ENCODE results near the gene TMC7. TPM values are rescaled to one million over a fixed set of nuclear protein-coding genes. Genes with fewer than 3 reads are reported as not detected.

The TMC7 gene
- total and polyA plus RNA-seq, 2 experiments from 2014 or later, result 1.7 to 2.4 TPM

DNA sequence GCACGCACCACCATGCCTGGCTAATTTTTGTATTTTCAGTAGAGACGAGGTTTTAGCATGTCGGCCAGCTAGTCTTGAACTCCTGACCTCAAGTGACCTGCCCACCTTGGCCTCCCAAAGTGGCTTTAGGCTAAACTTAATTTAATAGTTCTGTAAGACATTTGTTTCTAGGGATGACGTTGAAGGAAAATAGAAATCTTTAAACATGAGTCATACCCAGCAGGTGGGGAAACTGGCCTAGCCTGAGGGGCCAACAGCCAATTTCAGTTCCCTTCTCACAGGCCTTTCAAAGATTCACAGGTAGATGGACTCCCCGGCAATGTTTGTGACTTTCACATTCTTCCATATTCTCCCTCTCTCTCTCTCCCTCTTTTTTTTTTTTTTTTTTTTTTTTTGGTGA is 111.9 kb downstream of the TMC7 start:
- H3K27me3 Mint-ChIP-seq (ENCODE audit: insufficient read depth, low read depth, poor library complexity), result peaks cover 2% of the 10 kb centered on the region
- no peak overlapping the region for H3K4me3 Mint-ChIP-seq
- DNase-seq (ENCODE audit: low spot score) (peak; percentile 57), ATAC-seq (no peak)
- Histone ChIP-seq H3K9me2 (ENCODE audit: insufficient read depth) (no peaks in the 10 kb centered on the region), H4K20me1 (replicated peaks; ENCODE audit: insufficient read depth) (no peaks in the 10 kb centered on the region), H3K36me3 (ENCODE audit: insufficient read depth) (no peaks in the 10 kb centered on the region), H3K27ac (ENCODE audit: low read depth) (no peak overlapping the region), H3K27me3 (ENCODE audit: insufficient read depth) (no peaks in the 10 kb centered on the region), H3K79me2 (replicated peaks; ENCODE audit: insufficient read depth) (no peaks in the 10 kb centered on the region), H3K4me2 (no peak overlapping the region), H3F3A (replicated peaks; ENCODE audit: low read depth) (no peaks in the 10 kb centered on the region), H3K4me3 (no peak overlapping the region), H2AFZ (no peak overlapping the region), H3K4me1 (ENCODE audit: insufficient read depth) (no peaks in the 10 kb centered on the region)
- H3K9me3 Mint-ChIP-seq, result peaks cover 12% of the 10 kb centered on the region; the same call in 2 of the 3 replicates
- H3K36me3 Mint-ChIP-seq (ENCODE audit: low read depth), result peaks cover 2% of the 10 kb centered on the region; the same call in 1 of the 3 replicates
- no peak overlapping the region for H3K27ac Mint-ChIP-seq
- no peaks in the 10 kb centered on the region; the same call in 2 of the 3 replicates for H3K4me1 Mint-ChIP-seq
- TF ChIP-seq, protein P1, sequence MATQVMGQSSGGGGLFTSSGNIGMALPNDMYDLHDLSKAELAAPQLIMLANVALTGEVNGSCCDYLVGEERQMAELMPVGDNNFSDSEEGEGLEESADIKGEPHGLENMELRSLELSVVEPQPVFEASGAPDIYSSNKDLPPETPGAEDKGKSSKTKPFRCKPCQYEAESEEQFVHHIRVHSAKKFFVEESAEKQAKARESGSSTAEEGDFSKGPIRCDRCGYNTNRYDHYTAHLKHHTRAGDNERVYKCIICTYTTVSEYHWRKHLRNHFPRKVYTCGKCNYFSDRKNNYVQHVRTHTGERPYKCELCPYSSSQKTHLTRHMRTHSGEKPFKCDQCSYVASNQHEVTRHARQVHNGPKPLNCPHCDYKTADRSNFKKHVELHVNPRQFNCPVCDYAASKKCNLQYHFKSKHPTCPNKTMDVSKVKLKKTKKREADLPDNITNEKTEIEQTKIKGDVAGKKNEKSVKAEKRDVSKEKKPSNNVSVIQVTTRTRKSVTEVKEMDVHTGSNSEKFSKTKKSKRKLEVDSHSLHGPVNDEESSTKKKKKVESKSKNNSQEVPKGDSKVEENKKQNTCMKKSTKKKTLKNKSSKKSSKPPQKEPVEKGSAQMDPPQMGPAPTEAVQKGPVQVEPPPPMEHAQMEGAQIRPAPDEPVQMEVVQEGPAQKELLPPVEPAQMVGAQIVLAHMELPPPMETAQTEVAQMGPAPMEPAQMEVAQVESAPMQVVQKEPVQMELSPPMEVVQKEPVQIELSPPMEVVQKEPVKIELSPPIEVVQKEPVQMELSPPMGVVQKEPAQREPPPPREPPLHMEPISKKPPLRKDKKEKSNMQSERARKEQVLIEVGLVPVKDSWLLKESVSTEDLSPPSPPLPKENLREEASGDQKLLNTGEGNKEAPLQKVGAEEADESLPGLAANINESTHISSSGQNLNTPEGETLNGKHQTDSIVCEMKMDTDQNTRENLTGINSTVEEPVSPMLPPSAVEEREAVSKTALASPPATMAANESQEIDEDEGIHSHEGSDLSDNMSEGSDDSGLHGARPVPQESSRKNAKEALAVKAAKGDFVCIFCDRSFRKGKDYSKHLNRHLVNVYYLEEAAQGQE (IDR thresholded peaks at IDR 0.05; ENCODE audit: unreplicated experiment), result no peak
- no peak for TF ChIP-seq ZNF114 (CRISPR knock-in tag; IDR thresholded peaks at IDR 0.05)
- TF ChIP-seq JUNB (IDR thresholded peaks at IDR 0.05; ENCODE audit: unreplicated experiment), result no peak
- TF ChIP-seq EZH2 (IDR thresholded peaks at IDR 0.05; ENCODE audit: low read depth, unreplicated experiment), result no peak
- TF ChIP-seq CTCF (conservative IDR thresholded peaks at IDR 0.05; ENCODE audit: low read depth in 2 of 2), result no peak
- no peak for TF ChIP-seq STAT1 (IDR thresholded peaks at IDR 0.05; ENCODE audit: unreplicated experiment)
- no peak for TF ChIP-seq EZH2phosphoT487 (IDR thresholded peaks at IDR 0.05; ENCODE audit: unreplicated experiment)
- TF ChIP-seq ETS1 (IDR thresholded peaks at IDR 0.05), result no peak
- TF ChIP-seq NANOG (IDR thresholded peaks at IDR 0.05; ENCODE audit: borderline replicate concordance), result no peak
- no peak for TF ChIP-seq POLR2AphosphoS5 (IDR thresholded peaks at IDR 0.05; ENCODE audit: low read depth)

All from GM23338 (cell line).